Fibroblast of the conjunctiva (primary cell): ENCODE measurements around the gene BAIAP3.
"Not testable (repeated sequence)": the region's sequence is repeated elsewhere in the genome, so short reads cannot be mapped to it uniquely, and the experiment has no call there.

Experiments used
- DNase-seq: peaks from one replicate; pipeline ENCODE4 v3.0.0-alpha.2; 2010; ENCODE audit warnings: low read depth

Gene BAIAP3, protein sequence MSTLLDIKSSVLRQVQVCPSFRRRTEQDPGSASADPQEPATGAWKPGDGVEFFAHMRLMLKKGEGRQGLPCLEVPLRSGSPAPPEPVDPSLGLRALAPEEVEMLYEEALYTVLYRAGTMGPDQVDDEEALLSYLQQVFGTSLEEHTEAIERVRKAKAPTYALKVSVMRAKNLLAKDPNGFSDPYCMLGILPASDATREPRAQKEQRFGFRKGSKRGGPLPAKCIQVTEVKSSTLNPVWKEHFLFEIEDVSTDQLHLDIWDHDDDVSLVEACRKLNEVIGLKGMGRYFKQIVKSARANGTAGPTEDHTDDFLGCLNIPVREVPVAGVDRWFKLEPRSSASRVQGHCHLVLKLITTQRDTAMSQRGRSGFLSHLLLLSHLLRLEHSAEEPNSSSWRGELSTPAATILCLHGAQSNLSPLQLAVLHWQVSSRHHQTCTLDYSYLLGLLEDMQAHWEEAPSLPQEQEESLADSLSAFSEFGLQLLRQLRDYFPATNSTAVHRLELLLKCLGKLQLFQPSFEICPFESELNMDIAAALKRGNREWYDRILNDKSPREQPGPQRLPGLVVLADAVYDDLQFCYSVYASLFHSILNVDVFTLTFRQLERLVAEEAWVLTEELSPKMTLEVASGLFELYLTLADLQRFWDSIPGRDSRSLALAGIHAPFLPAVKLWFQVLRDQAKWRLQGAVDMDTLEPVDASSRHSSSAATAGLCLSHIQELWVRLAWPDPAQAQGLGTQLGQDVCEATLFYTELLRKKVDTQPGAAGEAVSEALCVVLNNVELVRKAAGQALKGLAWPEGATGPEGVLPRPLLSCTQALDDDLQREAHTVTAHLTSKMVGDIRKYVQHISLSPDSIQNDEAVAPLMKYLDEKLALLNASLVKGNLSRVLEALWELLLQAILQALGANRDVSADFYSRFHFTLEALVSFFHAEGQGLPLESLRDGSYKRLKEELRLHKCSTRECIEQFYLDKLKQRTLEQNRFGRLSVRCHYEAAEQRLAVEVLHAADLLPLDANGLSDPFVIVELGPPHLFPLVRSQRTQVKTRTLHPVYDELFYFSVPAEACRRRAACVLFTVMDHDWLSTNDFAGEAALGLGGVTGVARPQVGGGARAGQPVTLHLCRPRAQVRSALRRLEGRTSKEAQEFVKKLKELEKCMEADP

DNA sequence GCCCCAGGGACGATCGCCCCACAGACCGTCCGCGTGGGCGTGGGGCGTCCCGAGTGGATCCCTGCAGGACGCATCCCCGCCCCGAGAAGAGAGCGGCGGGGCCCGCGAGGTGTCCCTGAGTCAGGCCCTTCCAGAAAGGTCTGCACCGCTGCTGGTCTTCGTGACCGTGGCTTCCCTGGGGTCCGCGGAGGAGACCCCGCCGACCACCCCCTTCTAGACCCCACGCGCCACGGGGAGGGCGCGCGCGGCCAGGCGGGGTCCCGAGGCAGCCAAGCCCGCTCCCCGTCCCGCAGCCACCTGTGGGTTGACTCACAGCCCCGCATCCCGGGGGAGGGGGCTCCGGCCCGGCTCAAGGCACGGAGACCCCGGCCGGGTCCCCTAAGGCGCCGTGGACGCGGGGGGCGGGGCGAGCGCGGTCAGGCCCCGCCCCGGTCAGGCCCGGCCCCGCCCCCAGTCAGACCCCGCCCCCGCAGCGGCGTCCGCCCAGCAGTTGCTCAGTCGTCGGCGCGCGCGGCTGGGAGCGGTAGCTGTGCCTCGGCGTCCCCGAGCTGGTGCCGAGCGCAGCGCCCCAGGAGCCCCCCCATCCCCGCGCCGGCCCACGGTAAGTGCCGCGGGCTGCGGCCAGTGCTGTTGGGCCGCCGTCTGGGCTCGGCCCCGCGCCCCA, at the start of gene BAIAP3:
Gene BAIAP3 (plus strand): TSS at position 497 of the 664 bp plus-strand sequence. CDS start 4,905 bp downstream, outside the sequence.
- DNase-seq: no peak

DNA sequence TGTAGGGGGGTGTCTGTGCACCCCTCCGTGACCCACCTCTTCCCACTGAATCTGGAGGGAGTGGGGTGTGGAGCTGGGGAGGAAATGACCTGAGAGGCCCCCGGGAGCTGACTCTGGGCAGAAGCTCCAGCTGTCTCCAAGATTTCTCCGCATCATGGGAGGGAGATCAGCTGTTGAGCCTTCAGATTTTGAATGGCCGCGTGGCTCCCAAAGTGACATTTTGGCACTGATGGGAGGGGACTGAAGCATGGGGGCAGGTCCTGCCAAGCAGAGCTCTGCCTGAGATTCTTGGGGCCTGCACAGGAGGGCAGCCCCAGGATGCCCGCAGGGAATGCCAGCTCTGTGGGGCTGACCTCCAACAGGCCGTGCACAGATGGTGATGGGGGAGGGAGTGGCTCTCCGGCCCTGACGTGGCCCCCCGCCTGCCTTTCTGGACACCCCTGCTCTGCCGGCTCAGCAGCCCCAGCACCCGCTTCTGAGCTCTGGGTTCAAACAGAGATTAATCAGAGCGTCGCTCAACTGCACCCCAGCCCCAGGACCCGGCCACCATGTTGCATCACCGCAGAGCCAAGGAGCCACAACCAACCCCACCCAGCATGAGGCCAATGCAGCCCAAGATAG, 49.3 kb upstream of the BAIAP3 start:
- no peak for DNase-seq

DNA sequence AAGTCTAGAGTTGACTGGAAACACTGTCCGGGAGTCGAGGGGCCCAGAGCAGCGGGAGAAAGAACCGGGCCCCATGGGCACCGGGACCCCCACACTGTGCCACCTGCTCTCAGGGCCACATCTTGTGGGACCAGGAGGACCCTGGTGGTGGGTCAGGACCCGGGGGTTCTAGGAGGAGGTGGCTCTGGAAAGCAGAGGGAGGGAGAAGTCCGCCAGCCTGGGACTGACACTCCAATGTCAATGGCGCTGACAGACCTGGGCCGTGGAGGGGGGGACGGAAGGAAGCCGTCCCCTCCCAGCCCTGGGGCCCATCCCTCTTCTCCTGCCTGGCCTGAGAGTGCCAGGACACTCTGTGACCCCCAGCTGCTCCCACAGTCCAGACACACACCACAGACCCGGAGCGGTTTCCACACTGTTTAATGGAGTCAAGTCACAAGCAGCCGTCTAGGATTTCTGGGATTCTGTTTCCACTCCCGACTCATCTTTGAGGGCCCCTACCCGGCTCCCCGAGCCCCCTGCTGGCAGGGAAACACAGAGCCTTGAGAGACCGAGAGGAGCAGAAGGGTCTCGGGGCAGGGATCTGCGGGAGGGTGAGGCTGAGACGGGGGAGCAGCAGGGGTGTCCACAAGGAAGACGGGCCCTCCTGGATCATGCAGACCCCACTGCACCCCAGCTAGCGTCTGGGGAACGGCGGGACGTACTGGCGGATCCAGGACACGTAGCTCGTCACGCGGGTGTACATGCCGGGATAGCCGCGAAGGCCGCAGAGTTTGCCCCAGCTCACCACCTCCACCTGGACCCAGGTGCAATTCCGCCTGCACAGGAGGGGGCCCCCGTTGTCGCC, 47.6 kb upstream of the BAIAP3 start:
- DNase-seq: no peak

DNA sequence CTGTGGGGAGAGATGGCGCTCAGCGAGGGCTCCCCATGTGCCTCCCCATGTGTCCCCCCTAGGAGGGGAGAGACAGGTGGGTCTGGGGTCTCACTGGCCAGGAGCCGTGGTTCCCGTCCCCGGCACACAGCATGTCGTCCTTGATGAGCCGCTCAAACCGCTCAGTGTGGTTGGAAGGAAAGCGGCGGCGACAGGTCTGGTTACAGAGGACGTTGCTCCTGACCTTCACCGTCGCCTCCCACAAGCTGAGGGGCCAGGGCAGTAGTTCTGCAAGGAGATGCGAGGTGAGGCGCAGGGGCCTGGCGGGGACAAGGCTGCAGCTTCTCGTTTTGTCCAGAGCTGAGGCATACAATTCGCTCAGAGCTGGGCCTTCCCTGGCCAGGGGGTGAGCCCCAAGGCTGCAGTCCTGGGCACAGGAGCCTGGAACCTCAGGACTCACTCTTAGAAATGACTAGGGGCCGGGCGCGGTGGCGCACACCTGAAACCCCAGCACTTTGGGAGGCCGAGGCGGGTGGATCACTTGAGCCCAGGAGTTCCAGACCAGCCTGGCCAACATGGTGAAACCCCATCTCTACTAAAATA, 46.8 kb upstream of the BAIAP3 start:
- DNase-seq: no peak

DNA sequence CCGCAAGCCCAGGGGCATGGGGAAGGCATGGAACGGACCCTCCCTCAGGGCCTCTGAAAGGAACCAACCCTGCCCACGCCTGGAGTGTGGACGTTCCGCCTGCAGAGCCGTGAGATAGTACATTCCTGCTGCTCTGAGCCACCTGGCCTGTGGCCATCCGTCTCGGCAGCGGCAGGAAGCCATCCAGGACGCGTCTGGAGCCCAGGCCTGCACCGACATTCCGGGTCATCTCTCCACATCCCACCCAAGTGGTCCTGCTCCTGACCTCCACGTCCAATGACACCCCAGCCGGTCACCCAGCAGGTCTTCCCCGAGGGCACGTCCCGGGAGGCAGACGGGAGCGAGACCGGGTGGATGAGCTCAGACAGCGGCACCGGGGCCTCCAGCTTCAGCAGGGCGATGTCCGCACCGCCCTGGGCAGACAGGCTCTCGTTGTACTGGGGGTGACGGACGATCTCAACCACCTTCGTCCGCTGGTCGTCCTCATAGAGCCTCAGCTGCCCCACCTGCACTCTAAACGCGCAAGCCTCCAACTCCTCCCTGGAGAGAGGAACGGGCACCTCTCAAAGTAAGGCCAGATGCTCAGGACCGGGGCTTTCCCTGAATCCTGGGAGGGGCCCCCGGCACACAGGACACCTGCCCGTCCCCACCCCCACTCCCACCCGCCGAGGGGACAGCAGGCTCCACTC, 45.3 kb upstream of the BAIAP3 start:
- DNase-seq: no peak

DNA sequence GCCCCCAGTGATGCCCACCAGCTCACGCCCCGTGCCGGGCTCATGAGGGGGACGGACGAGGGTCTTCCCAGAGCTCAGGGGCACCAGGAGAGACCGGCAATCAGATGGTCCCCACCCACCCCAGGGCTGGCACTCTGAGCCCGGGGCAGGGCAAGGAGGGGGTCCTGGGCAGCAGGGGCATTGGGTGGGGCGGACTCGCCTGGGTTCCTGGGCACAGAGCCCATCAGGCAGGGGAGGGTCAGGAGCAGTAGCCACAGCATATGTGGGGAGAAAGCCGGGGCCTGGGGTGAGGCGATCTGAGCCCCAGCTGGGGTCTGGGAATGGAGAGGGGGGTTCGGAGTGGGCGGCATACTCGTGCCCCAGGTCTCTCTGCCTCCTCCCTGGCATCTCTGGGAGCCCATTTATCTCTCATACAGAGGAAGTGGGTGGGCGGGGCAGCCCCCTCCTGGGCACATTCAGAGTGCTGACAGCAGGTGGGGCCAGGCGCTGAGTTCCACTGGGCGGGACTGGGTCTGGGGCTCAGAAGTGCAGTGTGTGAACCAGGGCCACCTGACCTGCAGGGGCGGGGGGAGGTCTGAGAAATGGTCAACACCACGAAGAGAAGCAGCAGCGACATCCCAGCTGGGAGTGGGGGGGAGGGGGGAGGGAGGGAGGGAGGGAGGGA, 44.5 kb upstream of the BAIAP3 start:
- DNase-seq: no peak

DNA sequence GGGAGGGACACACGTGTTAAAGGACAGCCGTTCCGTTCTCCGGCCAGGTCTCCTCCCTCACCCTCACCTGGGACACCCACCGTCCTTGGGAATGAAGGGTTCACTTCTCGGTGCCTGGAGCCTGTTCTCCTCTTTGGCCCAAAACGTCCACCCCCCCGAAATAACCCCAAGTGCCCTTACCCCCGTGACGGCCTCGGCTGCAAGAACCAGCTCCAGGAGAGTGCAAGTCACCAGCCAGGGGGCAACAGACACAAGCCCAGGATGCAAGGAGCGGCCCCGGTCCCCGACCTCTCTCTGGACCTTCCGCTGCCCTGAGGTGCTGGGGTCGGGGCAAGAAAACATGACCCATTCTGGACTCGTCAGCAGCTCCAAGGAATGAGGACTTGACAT, 44.0 kb upstream of the BAIAP3 start:
- no peak for DNase-seq

DNA sequence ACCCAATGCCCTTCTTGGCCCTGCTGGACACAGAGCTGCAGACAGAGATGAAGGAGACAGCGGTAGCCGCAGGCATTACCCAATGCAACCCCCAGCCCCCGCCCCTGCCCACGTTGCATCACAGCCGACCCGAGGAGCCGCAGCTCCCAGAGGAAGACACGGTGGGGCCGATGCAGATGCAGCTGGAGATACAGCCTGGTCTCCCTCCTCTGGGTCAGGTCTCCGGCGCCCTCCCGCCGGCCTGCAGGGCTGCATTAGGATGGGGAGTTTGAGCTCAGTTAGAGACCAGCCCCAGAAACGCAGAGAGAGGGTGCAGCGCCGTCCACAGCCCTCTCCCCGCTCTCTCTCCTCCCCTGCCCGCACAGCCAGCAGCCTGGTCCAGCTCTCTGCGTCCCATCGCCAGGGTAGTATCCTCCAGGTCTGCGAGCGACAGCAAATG, 43.4 kb upstream of the BAIAP3 start:
- no peak for DNase-seq

DNA sequence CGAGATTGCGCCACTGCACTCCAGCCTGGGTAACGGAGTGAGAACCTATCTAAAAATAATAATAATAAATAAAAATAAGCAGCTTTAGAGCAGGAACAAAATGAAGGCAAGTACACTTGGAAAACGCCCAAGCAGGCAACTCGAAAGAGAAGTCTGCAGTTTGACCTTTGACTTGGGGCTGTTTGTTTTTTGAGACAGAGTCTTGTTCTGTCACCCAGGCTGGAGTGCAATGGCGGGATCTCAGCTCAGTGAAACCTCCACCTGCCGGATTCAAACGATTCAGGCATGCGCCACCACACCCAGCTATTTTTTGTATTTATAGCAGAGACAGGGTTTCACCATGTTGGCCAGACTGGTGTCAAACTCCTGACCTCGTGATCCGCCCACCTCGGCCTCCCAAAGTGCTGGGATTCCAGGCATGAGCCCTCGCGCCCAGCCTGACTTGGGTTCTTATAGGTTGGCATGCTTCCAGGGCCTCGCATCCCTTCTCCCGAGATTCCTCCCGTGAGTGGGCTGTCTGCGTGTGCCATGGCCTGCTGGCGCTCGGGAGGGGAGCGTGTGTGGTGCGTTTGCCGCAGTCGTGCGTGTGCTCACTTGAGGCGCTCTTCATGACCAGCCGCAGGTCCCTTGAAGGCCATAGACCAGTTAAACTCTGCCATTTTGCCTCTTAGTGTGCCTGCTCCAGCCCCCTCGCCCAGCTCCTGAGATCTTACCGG, 42.4 kb upstream of the BAIAP3 start:
- no peak for DNase-seq

DNA sequence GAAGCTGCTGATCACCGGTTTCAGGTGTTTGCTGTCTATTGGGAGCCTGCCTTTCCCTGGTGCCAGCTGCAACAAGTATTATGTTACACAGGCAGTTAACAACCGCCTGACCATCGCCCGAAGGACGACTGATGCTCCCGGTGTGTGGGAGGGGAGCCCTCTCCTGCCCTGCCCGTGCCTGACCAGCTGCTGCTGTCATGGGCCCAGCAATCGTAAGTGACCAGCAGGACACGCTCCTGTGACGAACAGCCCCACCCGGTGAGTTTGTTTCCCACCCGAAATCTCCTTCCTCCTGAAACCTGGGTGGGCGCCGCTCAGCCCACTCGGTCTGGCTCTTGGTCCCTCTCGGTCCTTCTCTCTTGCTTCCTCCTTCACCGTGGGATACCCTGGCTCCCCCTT, 41.9 kb upstream of the BAIAP3 start:
- no peak for DNase-seq

DNA sequence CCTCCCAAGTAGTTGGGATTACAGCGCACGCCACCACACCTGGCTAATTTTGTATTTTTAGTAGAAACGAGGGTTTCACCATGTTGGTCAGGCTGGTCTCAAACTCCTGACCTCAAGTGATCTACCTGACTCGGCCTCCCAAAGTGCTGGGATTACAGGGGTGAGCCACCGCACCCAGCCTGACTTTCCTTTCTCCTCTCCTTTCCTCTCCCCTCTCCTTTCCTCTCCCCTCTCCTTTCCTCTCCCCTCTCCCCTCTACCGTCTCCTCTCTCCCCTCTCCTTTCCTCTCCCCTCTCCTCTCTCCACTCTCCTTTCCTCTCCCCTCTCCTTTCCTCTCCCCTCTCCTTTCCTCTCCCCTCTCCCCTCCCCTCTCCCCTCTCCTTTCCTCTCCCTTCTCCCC, 41.2 kb upstream of the BAIAP3 start:
- not testable (repeated sequence) for DNase-seq

DNA sequence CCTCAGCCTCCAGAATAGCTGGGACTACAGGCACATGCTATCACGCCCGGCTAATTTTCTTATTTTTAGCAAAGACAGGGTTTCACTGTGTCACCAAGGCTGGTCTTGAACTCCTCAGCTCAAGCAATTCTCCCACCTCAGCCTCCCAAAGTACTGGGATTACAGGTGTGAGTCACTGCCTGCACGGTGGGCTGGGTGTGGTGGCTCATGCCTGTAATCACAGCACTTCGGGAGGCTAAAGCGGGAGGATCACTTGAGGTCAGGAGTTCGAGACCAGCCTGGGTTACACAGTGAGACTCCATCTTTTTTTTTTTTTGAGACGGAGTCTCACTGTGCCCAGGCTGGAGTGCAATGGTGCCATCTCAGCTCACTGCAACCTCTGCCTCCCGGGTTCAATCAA, 40.6 kb upstream of the BAIAP3 start:
- DNase-seq: not testable (repeated sequence)

DNA sequence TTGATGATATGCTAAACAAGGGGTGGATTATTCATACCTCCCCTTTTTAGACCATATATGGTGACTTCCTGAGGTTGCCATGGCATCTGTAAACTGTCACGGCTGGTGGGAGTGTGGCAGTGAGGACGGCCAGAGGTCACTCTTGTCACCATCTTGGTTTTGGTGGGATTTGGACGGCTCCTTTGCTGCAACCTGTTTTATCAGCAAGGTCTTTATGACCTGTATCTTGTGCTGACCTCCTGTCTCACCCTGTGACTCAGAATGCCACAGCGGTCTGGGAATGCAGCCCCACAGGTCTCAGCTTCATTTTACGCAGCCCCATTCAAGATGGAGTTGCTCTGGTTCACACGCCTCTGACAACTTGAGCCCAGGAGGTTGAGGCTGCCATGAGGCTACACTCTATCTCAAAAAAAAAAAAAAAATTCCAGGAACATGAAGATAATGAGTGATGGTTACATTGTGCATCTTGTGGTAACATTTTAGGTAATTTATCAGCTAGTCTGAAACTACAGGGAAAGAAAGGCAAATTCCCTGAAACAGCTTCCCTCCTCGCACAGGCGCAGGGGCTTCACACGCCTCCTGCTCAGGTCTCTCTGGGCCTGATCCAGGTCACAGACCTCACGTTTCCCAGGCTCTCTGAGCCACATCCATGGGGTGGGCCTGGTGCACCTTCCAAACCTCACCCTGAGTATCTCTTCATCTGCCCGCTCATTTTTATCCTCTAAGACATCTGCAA, 39.4 kb upstream of the BAIAP3 start:
- DNase-seq: no peak

DNA sequence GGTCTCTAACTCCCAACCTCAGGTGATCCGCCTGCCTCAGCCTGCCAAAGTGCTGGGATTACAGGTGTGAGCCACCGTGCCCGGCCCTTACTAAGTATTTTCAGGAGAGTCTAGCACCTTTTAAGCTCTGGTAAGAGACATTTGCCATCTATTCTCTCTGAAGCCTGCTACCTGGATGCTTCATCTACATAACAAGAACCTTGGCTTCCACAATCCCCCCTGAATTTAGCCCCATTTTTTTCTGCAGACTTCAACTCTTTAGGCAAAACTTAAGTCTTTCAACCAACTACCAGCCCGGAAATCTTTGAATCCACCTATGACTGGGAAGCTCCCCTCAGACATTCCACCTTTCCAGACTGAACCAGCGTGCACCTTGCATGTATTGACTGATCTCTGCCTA, 38.0 kb upstream of the BAIAP3 start:
- DNase-seq: no peak

DNA sequence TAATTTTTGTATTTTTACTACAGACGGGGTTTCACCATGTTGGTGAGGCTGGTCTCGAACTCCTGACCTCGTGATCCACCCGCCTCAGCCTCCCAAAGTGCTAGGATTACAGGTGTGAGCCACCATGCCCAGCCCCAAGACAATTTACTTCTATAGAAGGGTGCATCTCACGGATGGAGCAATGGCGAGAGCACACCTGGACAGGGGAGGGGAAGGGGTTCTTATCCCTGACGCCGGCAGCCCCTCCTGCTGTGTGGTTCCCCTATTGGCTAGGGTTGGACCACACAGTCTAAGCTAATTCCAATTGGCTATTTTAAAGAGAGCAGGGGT, 36.8 kb upstream of the BAIAP3 start:
- DNase-seq: not testable (repeated sequence)

DNA sequence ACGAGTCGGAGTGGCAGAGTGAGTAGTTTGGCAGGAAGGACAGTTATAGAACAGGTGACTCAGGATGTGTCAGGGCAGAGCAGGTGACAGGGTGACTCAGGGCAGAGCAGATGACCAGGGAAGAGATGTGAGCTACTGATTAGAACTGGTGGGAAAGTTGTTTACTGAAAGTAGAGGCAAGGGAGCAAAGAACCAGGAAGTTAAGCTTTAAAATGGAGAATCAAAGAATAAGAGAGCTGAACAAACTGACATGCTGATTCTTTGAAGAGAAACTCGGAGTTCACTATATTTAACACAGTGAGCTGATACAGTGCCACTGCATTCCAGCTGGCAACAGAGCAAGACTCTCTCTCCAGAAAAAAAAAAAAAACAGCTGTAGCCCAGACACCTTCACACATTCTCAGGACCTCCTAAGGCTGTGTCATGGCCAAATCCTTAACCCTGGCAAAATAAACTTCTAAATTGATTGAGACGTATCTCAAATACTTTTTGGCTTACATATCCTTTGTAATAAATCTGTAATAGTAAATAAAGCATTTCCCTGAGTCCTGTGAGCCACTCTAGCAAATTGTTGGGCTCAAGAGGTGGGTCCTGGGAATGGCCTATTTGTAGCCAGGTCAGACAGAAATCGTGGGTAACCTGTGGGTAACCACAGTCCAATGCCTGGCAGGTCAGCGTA, 36.3 kb upstream of the BAIAP3 start:
- DNase-seq: no peak

DNA sequence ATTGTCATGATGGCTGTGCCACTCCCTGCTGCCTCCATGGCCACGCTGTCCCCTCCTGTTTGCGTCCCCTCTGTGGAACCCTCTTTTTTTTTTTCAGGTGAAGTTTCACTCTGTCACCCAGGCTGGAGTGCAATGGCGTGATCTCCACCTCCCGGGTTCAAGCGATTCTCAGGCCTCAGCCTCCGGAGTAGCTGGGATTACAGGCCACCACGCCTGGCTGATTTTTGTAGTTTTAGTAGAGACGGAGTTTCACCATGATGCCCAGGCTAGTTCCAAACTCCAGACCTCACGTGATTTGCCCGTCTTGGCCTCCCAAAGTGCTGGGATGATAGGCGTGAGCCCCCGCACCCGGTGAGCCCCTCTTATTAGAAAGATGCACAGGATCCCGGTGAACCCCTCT, 35.0 kb upstream of the BAIAP3 start:
- DNase-seq: no peak
